Left colon (tissue), 2 donors: ENCODE results near the gene MESP2. TPM values are rescaled to one million over a fixed set of nuclear protein-coding genes. Genes with fewer than 3 reads are reported as not detected.

ENCODE experiments used
- ATAC-seq: fragments of 200-7000 bp; cut with Tn5 transposase; one replicate; pipeline ENCODE4 v1.9.1; 2020; ENCODE audit warnings: mild to moderate bottlenecking, moderate library complexity
- DNase-seq, 2 donors: peaks; one replicate each; pipeline ENCODE4 v3.0.0-alpha.2; 2020
- intact Hi-C, 2 donors: fragments of 100-400 bp; cut with DNase I in 1 of 2; cut with micrococcal nuclease in 1 of 2; formaldehyde crosslinking; loops; one replicate each; pipeline versions ENCODE4 v1.11.2 to v1.14.0; 2022; cut with DNase I, micrococcal nuclease
- total RNA-seq, 2 donors: library from RNA; stranded (reverse); fragmentation: NEBNext Ultra II Directional; extraction: Animal tissue kit (Norgen Biotek cat#: 25700); gene quantifications; one replicate each; pipeline ENCODE4 v1.2.1, GENCODE V29; 2021
- donor health status: DM: no; HTN: no; CAD: no.
- donor health status: DM: yes; HTN: yes; CAD: no.

MESP2 gene
- total RNA-seq, 2 donors from 2014 or later = 0.84 to 1.0 TPM

DNA sequence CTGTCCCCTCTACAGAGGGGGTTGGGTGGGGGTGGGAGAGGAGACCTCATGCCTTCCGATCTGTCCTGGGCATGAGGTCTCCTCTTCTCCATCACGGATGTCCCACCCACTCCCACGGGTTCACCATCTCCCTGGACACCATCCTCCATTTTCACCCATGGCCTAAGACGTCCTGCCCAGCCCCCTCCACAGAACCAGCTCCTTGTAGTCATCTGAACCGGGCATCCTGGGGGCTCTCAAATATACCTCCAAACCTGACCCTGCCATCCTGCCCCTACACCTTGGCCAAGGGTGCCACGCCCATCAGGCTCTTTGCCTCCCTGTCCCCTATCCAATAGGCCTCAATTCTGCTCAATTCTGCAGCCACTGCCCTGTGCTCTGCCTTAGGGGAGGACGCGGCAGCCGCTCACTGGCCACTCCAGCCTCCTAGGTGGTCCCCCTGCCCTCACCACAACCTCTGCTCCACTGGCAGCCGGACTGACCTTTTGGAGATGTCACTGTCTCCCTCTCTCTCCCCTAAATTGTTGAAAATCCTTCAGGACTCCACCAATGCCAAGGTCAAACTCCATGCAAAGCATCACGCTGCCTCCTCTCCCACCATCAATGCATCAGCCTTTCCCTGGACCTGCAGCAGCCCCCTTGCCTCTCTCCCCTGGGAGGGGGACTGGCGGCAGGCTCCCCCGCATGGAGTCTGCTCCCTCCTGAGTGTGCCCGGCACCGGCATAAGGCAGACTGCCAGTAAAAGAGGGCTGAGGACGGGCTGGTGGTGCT lies 47.9 kb downstream of the MESP2 start:
- DNase-seq = no peak
- ATAC-seq = no peak
- intact Hi-C loops = no loop called here

DNA sequence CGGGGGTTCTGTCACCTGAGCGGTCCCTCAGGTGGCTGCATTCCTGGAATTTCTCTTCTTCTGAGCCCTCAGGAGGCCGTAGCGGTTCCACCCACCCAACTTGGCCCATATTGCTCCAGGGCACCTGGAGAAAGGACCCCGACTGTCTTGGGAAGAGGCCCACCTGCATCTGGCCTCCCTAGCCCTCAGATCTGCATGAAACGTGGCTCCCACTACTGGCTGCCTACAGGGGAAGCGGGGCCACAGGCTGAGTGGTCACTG lies 48.4 kb downstream of the MESP2 start:
- no peak for ATAC-seq
- intact Hi-C loops = no loop called here
- DNase-seq = no peak

DNA sequence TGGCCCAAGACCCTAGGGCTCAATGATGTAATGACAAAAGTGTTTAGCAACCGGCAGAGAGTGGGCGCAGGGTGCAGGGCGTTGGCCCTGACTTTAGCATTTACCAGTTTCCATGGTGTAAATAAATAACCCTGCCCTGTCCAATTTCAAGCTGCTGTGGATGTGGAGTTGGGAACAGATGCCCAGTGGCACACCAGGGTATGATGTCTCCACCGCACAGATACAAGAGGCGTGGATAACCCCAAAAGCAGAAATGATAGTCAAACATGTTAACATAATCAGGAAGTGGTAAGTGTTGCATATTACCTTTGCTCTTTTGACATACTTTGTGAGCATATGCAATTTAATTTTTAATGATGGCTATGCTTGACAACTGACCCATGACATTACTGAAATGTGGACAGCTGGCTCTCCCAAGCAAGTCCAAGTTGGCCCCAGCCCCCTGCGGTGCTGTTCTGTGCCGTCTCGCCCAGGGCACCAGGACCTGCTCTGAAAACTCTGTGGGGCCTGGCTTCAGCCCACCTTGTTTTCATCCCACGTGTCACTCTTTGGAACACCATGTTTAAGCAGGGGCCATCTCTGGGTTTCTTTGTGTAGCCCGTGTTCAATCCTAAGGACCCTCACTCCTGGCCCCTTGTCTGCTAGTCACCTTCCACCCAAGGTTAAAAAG lies 49.3 kb downstream of the MESP2 start:
- ATAC-seq (no peak), DNase-seq (no peak)
- intact Hi-C loops = no loop called here

GRCh38 chr15:89826671-89827655 lies 50.8 kb downstream of the MESP2 start:
- intact Hi-C loops = no loop called here
- no peak for ATAC-seq
- DNase-seq = no peak

GRCh38 chr15:89827829-89828228 lies 51.7 kb downstream of the MESP2 start:
- DNase-seq = no peak
- peak; percentile 54 for ATAC-seq
- intact Hi-C loops = no loop called here

Other genes starting within 250 kb of the MESP2 start
- gene TICRR, start 200.9 kb upstream of the MESP2 start, total RNA-seq = 1 to 10 TPM; 1.3 to 4.4 TPM
- 1 to 10 TPM; 1.7 to 2.5 TPM for gene KIF7, start 120.9 kb upstream of the MESP2 start, total RNA-seq
- gene PLIN1, start 97.0 kb upstream of the MESP2 start, total RNA-seq = 1 to 10 TPM; 2.3 to 5.1 TPM
- gene PEX11A, start 85.6 kb upstream of the MESP2 start, total RNA-seq = 10 to 100 TPM; 23.4 to 28.1 TPM
- gene WDR93, start 85.5 kb upstream of the MESP2 start, total RNA-seq = not detected
- 10 to 100 TPM in 1 of 2 donors, 1 to 10 TPM in 1; 9.7 to 13.4 TPM for gene MESP1, start 25.1 kb upstream of the MESP2 start, total RNA-seq
- gene ANPEP, start 38.5 kb downstream of the MESP2 start, total RNA-seq = 100 to 1,000 TPM; 439 to 623 TPM
- gene AP3S2, start 117.7 kb downstream of the MESP2 start, total RNA-seq = 10 to 100 TPM; 54.0 to 59.3 TPM
- gene ARPIN, start 136.6 kb downstream of the MESP2 start, total RNA-seq = 10 to 100 TPM; 40.0 to 40.4 TPM
- 10 to 100 TPM; 33.8 to 52.9 TPM for gene ZNF710, start 225.0 kb downstream of the MESP2 start, total RNA-seq